SK-N-SH (cell line): Measurements from ENCODE around the gene TBC1D1.
"Not testable (repeated sequence)": the region's sequence is repeated elsewhere in the genome, so short reads cannot be mapped to it uniquely, and the experiment has no call there.

Source experiments
- CTCF ChIP-seq: fragments of 200-600 bp; sonication (generic); IDR thresholded peaks from 2 replicates; pipeline ENCODE4 v1.6.1; 2017; ENCODE audit warnings: antibody characterized with exemption, mild to moderate bottlenecking, moderate library complexity
- EZH2phosphoT487 ChIP-seq: fragments of 200-600 bp; sonication (generic); IDR thresholded peaks from 2 replicates; pipeline ENCODE4 v1.6.1; 2017; ENCODE audit warnings: low read depth, mixed run types, mild to moderate bottlenecking, antibody characterized with exemption, moderate library complexity, borderline replicate concordance
- POLR2AphosphoS5 ChIP-seq: IDR thresholded peaks from 2 replicates; pipeline ENCODE4 v1.6.1; 2012; ENCODE audit warnings: low read depth, low read length
- RAD21 ChIP-seq: IDR thresholded peaks from 2 replicates; pipeline ENCODE4 v1.6.1; 2012; ENCODE audit warnings: mild to moderate bottlenecking, low read length
- SIN3A ChIP-seq: IDR thresholded peaks from 2 replicates; pipeline ENCODE4 v1.6.1; 2012; ENCODE audit warnings: low read depth, mild to moderate bottlenecking, low read length, moderate library complexity, borderline replicate concordance
- TAF1 ChIP-seq: IDR thresholded peaks from 2 replicates; pipeline ENCODE4 v1.6.1; 2012; ENCODE audit warnings: low read depth, mild to moderate bottlenecking, low read length, moderate library complexity, borderline replicate concordance
- TF ChIP-seq, protein P1 (sequence below): IDR thresholded peaks from 2 replicates; pipeline ENCODE4; 2012
- TF ChIP-seq, protein P2 (sequence below): IDR thresholded peaks from 2 replicates; pipeline ENCODE4 v1.4.0; 2012; ENCODE audit warnings: low read depth, borderline replicate concordance

GRCh38 chr4:37923089-37923488 lies 32.2 kb downstream of the TBC1D1 start:
- not testable (repeated sequence) for TF ChIP-seq POLR2AphosphoS5, EZH2phosphoT487, CTCF, TAF1, RAD21, SIN3A
- TF ChIP-seq, protein P1, sequence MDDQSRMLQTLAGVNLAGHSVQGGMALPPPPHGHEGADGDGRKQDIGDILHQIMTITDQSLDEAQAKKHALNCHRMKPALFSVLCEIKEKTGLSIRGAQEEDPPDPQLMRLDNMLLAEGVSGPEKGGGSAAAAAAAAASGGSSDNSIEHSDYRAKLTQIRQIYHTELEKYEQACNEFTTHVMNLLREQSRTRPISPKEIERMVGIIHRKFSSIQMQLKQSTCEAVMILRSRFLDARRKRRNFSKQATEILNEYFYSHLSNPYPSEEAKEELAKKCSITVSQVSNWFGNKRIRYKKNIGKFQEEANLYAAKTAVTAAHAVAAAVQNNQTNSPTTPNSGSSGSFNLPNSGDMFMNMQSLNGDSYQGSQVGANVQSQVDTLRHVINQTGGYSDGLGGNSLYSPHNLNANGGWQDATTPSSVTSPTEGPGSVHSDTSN = not testable (repeated sequence)
- TF ChIP-seq, protein P2, sequence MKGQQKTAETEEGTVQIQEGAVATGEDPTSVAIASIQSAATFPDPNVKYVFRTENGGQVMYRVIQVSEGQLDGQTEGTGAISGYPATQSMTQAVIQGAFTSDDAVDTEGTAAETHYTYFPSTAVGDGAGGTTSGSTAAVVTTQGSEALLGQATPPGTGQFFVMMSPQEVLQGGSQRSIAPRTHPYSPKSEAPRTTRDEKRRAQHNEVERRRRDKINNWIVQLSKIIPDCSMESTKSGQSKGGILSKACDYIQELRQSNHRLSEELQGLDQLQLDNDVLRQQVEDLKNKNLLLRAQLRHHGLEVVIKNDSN = not testable (repeated sequence)
